Liver (tissue), 3 donors: ENCODE results near the gene TTC28.

Experiments
- CTCF ChIP-seq: fragments of 150-350 bp; IDR thresholded peaks from 2 replicates; pipeline ENCODE4 v1.5.1; 2017; ENCODE audit warnings: improper control_type of control experiment, low read depth, low read length; ENCODE audit not compliant: missing input control
- FOXA1 ChIP-seq: IDR thresholded peaks from 2 replicates; pipeline ENCODE4 v1.6.1; 2016; ENCODE audit warnings: antibody characterized with exemption
- GABPA ChIP-seq, 2 donors: IDR thresholded peaks in 1 of 2; conservative IDR thresholded peaks in 1 of 2; 2 replicates each; pipeline ENCODE4 v1.6.1; 2016; ENCODE audit warnings: antibody characterized with exemption in 2 of 2, mild to moderate bottlenecking in 1 of 2, moderate library complexity in 1 of 2
- TAF1 ChIP-seq: conservative IDR thresholded peaks from 2 replicates; pipeline ENCODE4 v1.6.1; 2016; ENCODE audit warnings: antibody characterized with exemption, mild to moderate bottlenecking
- YY1 ChIP-seq: IDR thresholded peaks from 2 replicates; pipeline ENCODE4 v1.6.1; 2016; ENCODE audit warnings: antibody characterized with exemption, mild to moderate bottlenecking
- donor health status: healthy.
- donor health status: healthy.

- no peak for TF ChIP-seq GABPA (IDR thresholded peaks at IDR 0.05 in 1 of 2, conservative IDR thresholded peaks at IDR 0.05 in 1 of 2)
- TF ChIP-seq CTCF = no peak
- TF ChIP-seq TAF1 = no peak
- TF ChIP-seq FOXA1 = no peak
- no peak for TF ChIP-seq YY1
Observed at GRCh38 chr22:28674121-28674563, 5.5 kb downstream of the TTC28 start.
